OCI-LY3 (cell line): ENCODE data around the gene VPS8.

Source experiments
- EZH2phosphoT487 ChIP-seq: fragments of 200-600 bp; shearing (Covaris generic); IDR thresholded peaks from 2 replicates; pipeline ENCODE4 v1.6.1; 2018; ENCODE audit warnings: antibody characterized with exemption, mixed run types, low read depth
- TF ChIP-seq, protein P1 (sequence below): fragments of 200-600, 300-600 bp; sonication (generic); IDR thresholded peaks from 2 replicates; pipeline ENCODE4 v1.5.1; 2014; ENCODE audit warnings: antibody characterized with exemption, low read length, low read depth

- TF ChIP-seq, protein P1, sequence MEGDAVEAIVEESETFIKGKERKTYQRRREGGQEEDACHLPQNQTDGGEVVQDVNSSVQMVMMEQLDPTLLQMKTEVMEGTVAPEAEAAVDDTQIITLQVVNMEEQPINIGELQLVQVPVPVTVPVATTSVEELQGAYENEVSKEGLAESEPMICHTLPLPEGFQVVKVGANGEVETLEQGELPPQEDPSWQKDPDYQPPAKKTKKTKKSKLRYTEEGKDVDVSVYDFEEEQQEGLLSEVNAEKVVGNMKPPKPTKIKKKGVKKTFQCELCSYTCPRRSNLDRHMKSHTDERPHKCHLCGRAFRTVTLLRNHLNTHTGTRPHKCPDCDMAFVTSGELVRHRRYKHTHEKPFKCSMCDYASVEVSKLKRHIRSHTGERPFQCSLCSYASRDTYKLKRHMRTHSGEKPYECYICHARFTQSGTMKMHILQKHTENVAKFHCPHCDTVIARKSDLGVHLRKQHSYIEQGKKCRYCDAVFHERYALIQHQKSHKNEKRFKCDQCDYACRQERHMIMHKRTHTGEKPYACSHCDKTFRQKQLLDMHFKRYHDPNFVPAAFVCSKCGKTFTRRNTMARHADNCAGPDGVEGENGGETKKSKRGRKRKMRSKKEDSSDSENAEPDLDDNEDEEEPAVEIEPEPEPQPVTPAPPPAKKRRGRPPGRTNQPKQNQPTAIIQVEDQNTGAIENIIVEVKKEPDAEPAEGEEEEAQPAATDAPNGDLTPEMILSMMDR: no peak
- no peak for TF ChIP-seq EZH2phosphoT487
Measured at GRCh38 chr3:185081521-185081920, 269.6 kb downstream of the VPS8 start.
